Naive B cell (primary cell): ENCODE results near the gene PILRA. TPM values are rescaled to one million over a fixed set of nuclear protein-coding genes. Genes with fewer than 3 reads are reported as not detected.
A peak's percentile ranks its signal among the peaks of the same experiment; 100 is the strongest.
"Not testable (repeated sequence)": the region's sequence is repeated elsewhere in the genome, so short reads cannot be mapped to it uniquely, and the experiment has no call there.

Source experiments
- ATAC-seq, 2 donors: fragments of 150-1000 bp; cut with Tn5 transposase; 2 replicates each; pipeline ENCODE4 v1.10.0; 2021; ENCODE audit warnings: low read depth in 2 of 2, mild to moderate bottlenecking in 2 of 2, moderate library complexity in 2 of 2
- DNase-seq: peaks from one replicate; pipeline ENCODE4 v3.0.0; 2022
- H3K27ac Mint-ChIP-seq, 6 donors: one replicate each; pipeline ENCODE4 v1.8.0; 2020 to 2022; ENCODE audit warnings: mild to moderate bottlenecking in 6 of 6, mixed read lengths in 6 of 6, moderate library complexity in 5 of 6, inconsistent platforms in 2 of 6
- H3K27me3 Mint-ChIP-seq, 3 donors: one replicate each; pipeline ENCODE4 v1.8.0; 2021 to 2022; ENCODE audit warnings: mixed read lengths in 3 of 3, mild to moderate bottlenecking in 1 of 3
- H3K36me3 Mint-ChIP-seq, 2 donors: one replicate each; pipeline ENCODE4 v1.8.0; 2020 to 2022; ENCODE audit warnings: mixed read lengths in 2 of 2, inconsistent platforms in 1 of 2, mild to moderate bottlenecking in 1 of 2
- H3K4me1 Mint-ChIP-seq, 3 donors: one replicate each; pipeline ENCODE4 v1.8.0; 2020 to 2022; ENCODE audit warnings: mixed read lengths in 3 of 3, inconsistent platforms in 1 of 3, mild to moderate bottlenecking in 1 of 3, moderate library complexity in 1 of 3
- H3K4me3 Mint-ChIP-seq, 8 donors: one replicate each; pipeline ENCODE4 v1.8.0; 2020 to 2022; ENCODE audit warnings: mild to moderate bottlenecking in 8 of 8, mixed read lengths in 8 of 8, moderate library complexity in 8 of 8, inconsistent platforms in 2 of 8
- H3K9me3 Mint-ChIP-seq, 7 donors: one replicate each; pipeline ENCODE4 v1.8.0; 2020 to 2022; ENCODE audit warnings: mixed read lengths in 7 of 7, mild to moderate bottlenecking in 5 of 7, inconsistent platforms in 2 of 7, moderate library complexity in 1 of 7
- polyA plus RNA-seq, 6 donors: library from polyadenylated mRNA; unstranded; fragments of 300-500 nt; fragmentation: Illumina TruSeq; gene quantifications; one replicate each; pipeline ENCODE4 v1.2.3, GENCODE V29; 2021; ENCODE audit warnings: low read depth in 6 of 6

Gene PILRA
- polyA plus RNA-seq, 6 donors from 2014 or later, result 0.53 to 1.8 (median 0.53) TPM; not detected in 1

DNA sequence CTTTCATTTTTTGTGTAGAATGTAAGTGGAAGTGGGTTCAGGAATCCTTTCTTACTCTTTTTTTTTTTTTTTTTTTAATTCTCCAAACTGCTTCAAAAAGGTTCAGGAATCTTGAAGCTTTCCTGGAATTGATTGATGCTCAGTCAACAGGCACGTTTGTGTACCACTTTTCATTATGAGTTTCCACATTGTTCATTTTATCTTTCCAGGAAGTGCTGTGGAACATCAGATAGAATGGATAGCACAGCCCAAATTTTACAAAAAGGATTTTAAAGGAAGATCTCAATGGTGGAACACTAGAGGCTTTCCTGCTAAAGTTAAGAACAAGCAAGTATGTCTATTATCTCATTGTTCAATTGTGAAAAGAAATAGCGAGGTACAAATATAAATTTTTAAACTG is 64.9 kb downstream of the PILRA start:
- DNase-seq, result no peak
- peak overlapping the region in 1 of 6 donors; percentile 39 for H3K27ac Mint-ChIP-seq
- H3K4me1 Mint-ChIP-seq, result peaks cover 24 to 29% (median 25%) of the 10 kb centered on the region in 3 donors
- no peaks in the 10 kb centered on the region for H3K27me3 Mint-ChIP-seq
- no peak for ATAC-seq
- no peaks in the 10 kb centered on the region for H3K9me3 Mint-ChIP-seq
- H3K36me3 Mint-ChIP-seq, result peaks cover 4 to 7% of the 10 kb centered on the region in 2 donors
- H3K4me3 Mint-ChIP-seq, result peak overlapping the region in 2 of 8 donors; percentile 15 to 41

DNA sequence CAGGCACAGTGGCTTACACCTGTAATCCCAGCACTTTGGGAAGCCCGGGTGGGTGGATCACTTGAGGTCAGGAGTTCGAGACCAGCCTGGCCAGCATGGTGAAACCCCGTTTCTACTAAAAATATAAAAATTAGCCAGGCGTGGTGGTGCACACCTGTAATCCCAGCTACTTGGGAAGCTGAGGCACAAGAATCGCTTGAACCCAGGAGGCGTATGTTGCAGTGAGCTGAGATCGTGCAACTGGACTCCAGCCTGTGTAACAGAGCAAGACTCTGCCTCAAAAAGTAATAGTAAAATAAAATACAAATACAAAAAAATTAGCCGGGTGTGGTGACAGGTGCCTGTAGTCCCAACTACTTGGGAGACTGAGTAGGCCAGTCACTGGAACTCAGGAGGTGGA is 65.4 kb downstream of the PILRA start:
- not testable (repeated sequence) for H3K27me3 Mint-ChIP-seq, ATAC-seq, H3K9me3 Mint-ChIP-seq, DNase-seq, H3K27ac Mint-ChIP-seq, H3K36me3 Mint-ChIP-seq
- Mint-ChIP-seq H3K4me1 (peaks cover 19 to 25% (median 20%) of the 10 kb centered on the region in 3 donors), H3K4me3 (peak overlapping the region in 1 of 8 donors; percentile 41)

DNA sequence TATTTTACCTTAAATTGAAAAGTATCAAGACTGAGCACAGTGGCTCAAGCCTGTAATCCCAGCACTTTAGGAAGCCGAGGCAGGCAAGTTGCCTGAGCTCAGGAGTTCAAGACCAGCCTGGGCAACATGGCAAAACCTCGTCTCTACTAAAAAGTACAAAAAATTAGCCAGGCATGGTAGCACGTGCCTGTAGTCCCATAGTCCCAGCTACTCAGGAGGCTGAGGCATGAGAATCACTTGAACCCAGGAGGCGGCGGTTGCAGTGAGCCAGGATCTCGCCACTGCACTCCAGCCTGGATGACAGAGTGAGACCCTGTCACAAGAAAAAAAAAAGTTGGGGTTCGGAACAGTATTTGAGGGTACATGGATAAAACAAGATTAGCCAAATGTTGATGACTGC is 66.0 kb downstream of the PILRA start:
- H3K36me3 Mint-ChIP-seq, ATAC-seq, H3K9me3 Mint-ChIP-seq, DNase-seq, H3K27me3 Mint-ChIP-seq, H3K27ac Mint-ChIP-seq: not testable (repeated sequence)
- Mint-ChIP-seq H3K4me1 (peaks cover 15 to 21% (median 18%) of the 10 kb centered on the region in 3 donors), H3K4me3 (peak overlapping the region in 1 of 8 donors; percentile 41)

DNA sequence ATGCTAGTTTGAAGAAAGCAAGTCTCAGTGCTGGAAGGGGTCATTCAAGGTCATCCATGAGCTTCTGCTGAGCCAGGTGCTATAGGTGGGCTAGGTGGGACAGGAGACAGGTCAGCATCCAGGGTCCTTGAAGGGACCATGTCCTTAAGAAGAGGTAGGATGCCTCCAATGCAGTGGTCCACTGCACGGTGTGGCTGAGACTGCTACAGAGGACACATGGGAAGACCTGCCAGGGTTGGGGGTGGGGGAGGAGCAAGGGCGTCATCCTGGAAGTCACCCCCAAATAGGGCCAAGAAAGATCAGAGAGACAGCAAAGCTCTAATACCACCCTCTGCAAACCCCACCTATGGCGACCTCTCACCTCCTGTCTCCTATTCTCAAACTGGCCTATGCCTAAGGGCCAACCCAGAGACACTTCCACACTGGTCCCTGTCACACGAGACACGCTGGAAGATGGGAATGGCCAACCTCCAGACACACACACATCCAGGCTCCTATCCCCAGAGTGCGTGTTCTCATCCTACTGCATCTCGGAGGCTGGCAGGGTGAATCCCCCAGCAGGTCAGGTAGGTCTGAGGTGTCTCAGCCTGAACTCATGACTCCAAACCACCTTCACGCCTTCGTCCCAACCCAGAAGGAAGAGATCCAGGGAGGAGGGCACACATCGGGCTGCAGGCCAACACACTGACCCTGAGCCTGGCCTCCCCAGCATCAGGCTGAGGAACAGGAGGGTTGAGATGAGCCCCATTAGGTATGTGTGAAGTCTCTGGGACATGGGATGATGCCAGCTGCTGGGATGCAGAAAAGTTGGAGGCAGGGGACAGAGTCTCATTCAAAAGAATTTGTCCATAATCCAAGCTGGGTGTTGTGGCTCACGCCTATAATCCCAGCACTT is 68.6 kb downstream of the PILRA start:
- no peaks in the 10 kb centered on the region for H3K9me3 Mint-ChIP-seq
- H3K4me1 Mint-ChIP-seq, result peaks cover 8 to 19% (median 10%) of the 10 kb centered on the region in 3 donors

DNA sequence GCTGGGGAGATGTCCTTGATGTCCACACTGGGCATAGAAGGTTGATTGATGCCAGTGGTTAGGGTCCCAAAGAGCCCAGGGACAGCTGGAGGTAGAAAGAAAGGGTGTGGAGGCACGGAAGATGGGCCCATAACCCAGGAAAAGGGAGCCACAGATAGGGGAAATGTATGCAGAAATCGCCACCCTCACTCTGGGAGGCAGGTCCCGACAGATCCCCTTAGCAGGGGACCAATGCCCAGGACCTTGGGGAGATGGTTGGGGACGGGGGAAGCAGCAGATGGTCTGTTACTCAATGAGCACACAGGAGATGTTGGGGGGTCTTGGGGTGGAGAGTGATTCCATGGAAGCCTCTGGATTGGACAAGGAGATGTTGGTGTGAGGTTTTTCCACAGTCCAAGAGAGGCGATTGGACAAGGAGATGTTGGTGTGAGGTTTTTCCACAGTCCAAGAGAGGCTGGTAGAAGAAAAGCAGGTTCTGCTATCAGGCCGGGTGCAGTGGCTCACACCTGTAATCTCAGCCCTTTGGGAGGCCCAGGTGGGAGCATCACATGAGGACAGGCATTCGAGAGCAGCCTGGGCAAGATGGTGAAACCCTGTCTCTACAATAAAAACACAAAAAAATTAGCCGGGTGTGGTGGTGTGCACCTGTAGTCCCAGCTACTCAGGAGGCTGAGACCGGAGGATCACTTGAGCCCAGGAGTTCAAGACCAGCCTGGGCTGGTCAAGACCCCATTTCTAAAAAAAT is 70.0 kb downstream of the PILRA start:
- no peak for DNase-seq
- H3K9me3 Mint-ChIP-seq, result no peaks in the 10 kb centered on the region
- peaks cover 8 to 19% (median 10%) of the 10 kb centered on the region in 3 donors for H3K4me1 Mint-ChIP-seq
- peak overlapping the region in 4 of 6 donors; percentile 44 to 63 (median 56) for H3K27ac Mint-ChIP-seq
- ATAC-seq, result no peak
- no peaks in the 10 kb centered on the region for H3K36me3 Mint-ChIP-seq
- H3K27me3 Mint-ChIP-seq, result no peaks in the 10 kb centered on the region
- peak overlapping the region in 1 of 8 donors; percentile 65 for H3K4me3 Mint-ChIP-seq

More for the DNA sequence above, 68.6 kb downstream of the PILRA start:
- Mint-ChIP-seq H3K4me3 (peak overlapping the region in 1 of 8 donors; percentile 46), H3K27ac (peak overlapping the region in 3 of 6 donors; percentile 26 to 85 (median 84)), H3K36me3 (no peaks in the 10 kb centered on the region), H3K27me3 (no peaks in the 10 kb centered on the region)
- DNase-seq, result no peak
- ATAC-seq, result no peak

DNA sequence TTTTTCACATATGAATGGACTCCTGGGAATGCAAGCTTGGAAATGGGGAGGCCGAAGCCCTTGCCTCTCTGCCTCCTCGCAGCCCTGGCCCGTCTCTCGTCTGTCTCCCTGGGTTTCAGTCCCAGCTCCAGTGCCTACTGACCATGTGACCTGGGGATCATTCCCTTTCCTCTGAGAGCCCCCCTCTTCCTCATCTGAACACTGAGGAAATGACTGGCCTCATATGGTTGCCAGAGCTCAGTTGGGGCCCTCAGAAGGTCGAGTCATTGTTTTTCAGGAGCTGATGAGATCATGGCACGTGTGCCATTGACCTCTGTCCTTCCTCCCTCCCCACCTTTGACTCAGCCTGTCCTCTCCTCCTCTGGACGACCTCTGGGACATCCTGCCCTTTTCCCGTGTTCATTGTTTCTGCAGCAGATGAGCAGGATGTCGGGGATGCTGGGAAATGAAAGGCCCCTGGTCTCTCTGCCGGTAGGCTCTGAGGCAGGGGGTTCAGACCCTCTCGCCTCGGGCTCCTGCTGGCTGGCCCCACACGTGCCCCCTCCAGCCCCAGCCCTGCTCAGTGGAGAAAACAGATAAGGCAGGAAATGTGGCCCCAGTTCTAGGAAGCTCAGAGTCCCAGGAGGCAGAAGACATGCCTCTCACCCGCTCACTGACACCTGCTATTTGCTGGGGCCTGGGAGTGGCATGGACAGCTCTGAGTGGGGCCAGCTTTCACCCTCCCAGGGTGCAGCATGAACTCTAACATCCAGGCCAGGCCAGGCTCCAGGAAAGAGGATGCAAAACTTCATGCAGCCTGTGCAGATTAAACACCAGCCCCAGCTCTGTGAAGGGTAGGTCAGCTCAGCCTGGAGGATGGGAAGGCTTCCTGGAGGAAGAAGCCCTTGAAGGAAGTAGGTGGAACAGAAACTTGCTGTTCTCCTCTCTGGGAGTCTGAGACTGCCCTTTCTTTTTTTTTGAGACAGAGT is 71.3 kb downstream of the PILRA start:
- H3K27me3 Mint-ChIP-seq, result no peaks in the 10 kb centered on the region
- ATAC-seq (peak; percentile 35), DNase-seq (no peak)
- no peak overlapping the region for H3K4me3 Mint-ChIP-seq
- peak overlapping the region in 4 of 6 donors; percentile 47 to 81 (median 66) for H3K27ac Mint-ChIP-seq
- no peaks in the 10 kb centered on the region for H3K36me3 Mint-ChIP-seq
- no peaks in the 10 kb centered on the region for H3K9me3 Mint-ChIP-seq
- H3K4me1 Mint-ChIP-seq, result peaks cover 8 to 19% (median 10%) of the 10 kb centered on the region in 3 donors

DNA sequence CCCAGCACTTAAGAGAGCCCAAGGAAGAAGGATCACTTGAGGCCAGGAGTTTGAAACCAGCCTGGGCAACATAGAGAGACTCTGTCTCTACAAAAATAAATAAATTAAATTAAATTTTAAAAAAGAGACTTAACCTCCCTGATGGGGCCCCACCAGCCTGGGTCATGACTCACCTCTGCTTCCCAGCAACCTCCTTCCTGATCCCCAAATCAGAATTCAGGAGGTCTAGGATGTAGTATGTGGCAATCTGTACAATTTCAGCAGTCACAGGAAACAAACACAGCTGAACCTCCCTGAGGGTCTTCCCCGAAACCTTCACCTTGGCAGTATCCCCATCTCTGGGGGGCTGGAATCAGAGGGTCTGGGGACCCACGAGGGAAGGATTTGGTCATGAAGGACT is 72.8 kb downstream of the PILRA start:
- Mint-ChIP-seq H3K9me3 (no peaks in the 10 kb centered on the region), H3K4me3 (peak overlapping the region in 1 of 8 donors; percentile 57), H3K36me3 (no peaks in the 10 kb centered on the region), H3K4me1 (peaks cover 10 to 27% (median 12%) of the 10 kb centered on the region in 3 donors), H3K27me3 (no peaks in the 10 kb centered on the region), H3K27ac (peak overlapping the region in 1 of 6 donors; percentile 43)
- no peak for DNase-seq
- ATAC-seq, result no peak

DNA sequence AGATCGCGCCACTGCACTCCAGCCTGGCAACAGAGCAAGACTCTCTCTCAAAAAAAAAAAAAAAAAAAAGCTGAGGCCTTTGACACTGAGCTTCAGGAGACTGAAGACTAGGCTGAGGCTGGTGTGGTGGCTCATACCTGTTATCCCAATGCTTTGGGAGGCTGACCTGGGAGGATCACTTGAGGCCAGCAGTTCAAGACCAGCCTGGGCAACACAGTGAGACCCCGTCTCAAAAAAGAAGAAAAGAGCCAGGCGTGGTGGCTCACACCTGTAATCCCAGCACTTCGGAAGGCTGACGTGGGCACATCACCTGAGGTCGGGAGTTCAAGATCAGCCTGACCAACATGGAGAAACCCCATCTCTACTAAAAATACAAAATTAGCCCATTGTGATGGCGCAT is 74.1 kb downstream of the PILRA start:
- peaks cover 10 to 25% (median 13%) of the 10 kb centered on the region in 3 donors for H3K4me1 Mint-ChIP-seq
- H3K27me3 Mint-ChIP-seq, H3K27ac Mint-ChIP-seq, ATAC-seq, H3K4me3 Mint-ChIP-seq, H3K9me3 Mint-ChIP-seq, H3K36me3 Mint-ChIP-seq, DNase-seq: not testable (repeated sequence)

DNA sequence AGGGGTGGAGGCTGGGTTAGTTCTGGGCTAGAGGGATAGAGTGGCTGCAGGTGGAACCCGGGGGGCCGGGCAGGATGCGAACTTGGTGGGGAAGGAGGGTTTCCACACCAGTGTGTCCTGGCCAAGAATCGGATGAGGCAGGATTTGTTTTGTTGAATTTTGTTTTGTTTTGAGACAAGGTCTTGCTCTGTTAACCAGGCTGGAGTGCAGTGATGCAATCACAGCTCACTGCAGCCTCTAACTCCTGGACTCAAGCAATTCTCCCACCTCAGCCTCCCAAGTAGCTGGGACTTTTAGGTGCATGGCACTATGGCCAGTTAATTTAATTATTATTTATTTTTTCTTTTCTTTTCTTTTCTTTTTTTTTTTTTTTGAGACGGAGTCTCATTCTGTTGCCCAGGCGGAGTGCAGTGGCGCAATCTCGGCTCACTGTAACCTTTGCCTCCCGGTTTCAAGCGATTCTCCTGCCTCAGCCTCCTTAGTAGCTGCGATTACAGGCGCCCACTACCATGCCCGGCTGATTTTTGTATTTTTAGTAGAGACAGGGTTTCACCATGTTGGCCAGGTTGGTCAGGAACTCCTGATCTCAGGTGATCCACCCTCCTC is 76.0 kb downstream of the PILRA start:
- no peaks in the 10 kb centered on the region for H3K27me3 Mint-ChIP-seq
- H3K4me3 Mint-ChIP-seq, result peak overlapping the region in 2 of 8 donors; percentile 51 to 69
- H3K27ac Mint-ChIP-seq, result peak overlapping the region in 4 of 6 donors; percentile 83 to 95 (median 85)

More for the DNA sequence above, 76.0 kb downstream of the PILRA start:
- no peak for ATAC-seq
- H3K9me3 Mint-ChIP-seq, result no peaks in the 10 kb centered on the region
- H3K36me3 Mint-ChIP-seq, result no peaks in the 10 kb centered on the region
- no peak for DNase-seq
- H3K4me1 Mint-ChIP-seq, result peaks cover 5 to 20% (median 13%) of the 10 kb centered on the region in 3 donors

Other genes starting within 250 kb of the PILRA start
- 1 to 10 TPM; 1.7 to 4.2 (median 2.4) TPM for gene MBLAC1, start 246.5 kb upstream of the PILRA start, polyA plus RNA-seq
- gene LAMTOR4, start 224.6 kb upstream of the PILRA start, polyA plus RNA-seq, result 100 to 1,000 TPM; 407 to 579 (median 480) TPM
- gene TRAPPC14, start 214.8 kb upstream of the PILRA start, polyA plus RNA-seq, result 1 to 10 TPM; 2.0 to 9.1 (median 3.3) TPM
- under 1 TPM in 5 of 6 donors, not detected in 1; 0.13 to 0.40 (median 0.23) TPM for gene GAL3ST4, start 204.9 kb upstream of the PILRA start, polyA plus RNA-seq
- gene GPC2, start 196.1 kb upstream of the PILRA start, polyA plus RNA-seq, result under 1 TPM in 4 of 6 donors, not detected in 2; 0.18 to 0.84 (median 0.28) TPM
- gene STAG3, start 195.6 kb upstream of the PILRA start, polyA plus RNA-seq, result 100 to 1,000 TPM in 5 of 6 donors, 10 to 100 TPM in 1; 97.1 to 221 (median 129) TPM
- gene PVRIG, start 153.5 kb upstream of the PILRA start, polyA plus RNA-seq, result 10 to 100 TPM; 37.5 to 67.4 (median 56.4) TPM
- 10 to 100 TPM in 1 of 6 donors, 1 to 10 TPM in 5; 5.0 to 10.3 (median 8.5) TPM for gene SPDYE3, start 65.8 kb upstream of the PILRA start, polyA plus RNA-seq
- 10 to 100 TPM in 2 of 6 donors, 1 to 10 TPM in 4; 3.5 to 28.7 (median 7.0) TPM for gene PILRB, start 15.4 kb upstream of the PILRA start, polyA plus RNA-seq
- gene ZCWPW1, start 55.2 kb downstream of the PILRA start, polyA plus RNA-seq, result 10 to 100 TPM in 5 of 6 donors, 1 to 10 TPM in 1; 9.4 to 24.9 (median 13.3) TPM
- gene MEPCE, start 56.3 kb downstream of the PILRA start, polyA plus RNA-seq, result 10 to 100 TPM; 10.9 to 24.6 (median 19.5) TPM
- gene PPP1R35, start 63.0 kb downstream of the PILRA start, polyA plus RNA-seq, result 10 to 100 TPM; 21.8 to 46.8 (median 27.5) TPM
- under 1 TPM in 1 of 6 donors, not detected in 5; 0.45 TPM for gene SPACDR, start 90.8 kb downstream of the PILRA start, polyA plus RNA-seq
- gene TSC22D4, start 105.7 kb downstream of the PILRA start, polyA plus RNA-seq, result 10 to 100 TPM; 17.5 to 23.6 (median 20.7) TPM
- not detected for gene NYAP1, start 110.4 kb downstream of the PILRA start, polyA plus RNA-seq
- 1 to 10 TPM in 5 of 6 donors, not detected in 1; 3.1 to 5.9 (median 4.1) TPM for gene AGFG2, start 165.7 kb downstream of the PILRA start, polyA plus RNA-seq
- gene SAP25, start 200.4 kb downstream of the PILRA start, polyA plus RNA-seq, result not detected
- 100 to 1,000 TPM in 4 of 6 donors, 10 to 100 TPM in 2; 81.4 to 172 (median 106) TPM for gene LRCH4, start 212.6 kb downstream of the PILRA start, polyA plus RNA-seq
- 1 to 10 TPM in 2 of 6 donors, under 1 TPM in 3, not detected in 1; 0.13 to 1.7 (median 0.89) TPM for gene FBXO24, start 212.8 kb downstream of the PILRA start, polyA plus RNA-seq
- gene PCOLCE, start 228.9 kb downstream of the PILRA start, polyA plus RNA-seq, result 1 to 10 TPM in 1 of 6 donors, under 1 TPM in 4, not detected in 1; 0.23 to 1.1 (median 0.86) TPM
- 10 to 100 TPM in 5 of 6 donors, 1 to 10 TPM in 1; 7.7 to 18.2 (median 13.1) TPM for gene MOSPD3, start 239.1 kb downstream of the PILRA start, polyA plus RNA-seq